GM12872 (cell line): Measurements from ENCODE around the gene EEF1AKMT4.

ENCODE experiments used
- CTCF ChIP-seq: IDR thresholded peaks from 3 replicates; pipeline ENCODE4 v1.5.1; 2011; ENCODE audit warnings: low read depth, mild to moderate bottlenecking, low read length, moderate library complexity; ENCODE audit not compliant: insufficient read depth

EEF1AKMT4 gene

GRCh38 chr3:184236033-184236410 lies 13.4 kb upstream of the EEF1AKMT4 start:
- TF ChIP-seq CTCF: no peak

DNA sequence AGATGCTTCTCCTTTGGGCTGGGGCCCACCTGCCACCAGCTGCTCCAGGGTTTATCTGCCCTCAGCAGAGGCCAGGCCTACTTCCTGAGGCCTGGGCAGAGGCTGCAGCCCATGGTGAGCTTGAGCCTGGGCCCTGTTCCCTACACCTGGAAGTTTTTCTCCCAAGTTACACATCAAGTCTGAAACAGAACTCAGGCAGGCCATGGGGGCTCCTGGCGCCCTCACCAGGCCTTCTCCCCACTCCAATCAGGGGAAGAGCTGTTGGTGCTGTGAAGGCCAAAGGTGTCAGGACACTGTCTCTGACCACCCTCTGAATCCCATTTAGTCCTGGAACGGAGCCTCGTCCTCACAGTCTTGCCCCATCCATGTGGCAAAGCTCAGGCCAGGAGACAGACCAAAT lies 12.8 kb upstream of the EEF1AKMT4 start:
- no peak for TF ChIP-seq CTCF

- no peak for TF ChIP-seq CTCF
Measured at GRCh38 chr3:184237211-184237610, 12.3 kb upstream of the EEF1AKMT4 start.

- TF ChIP-seq CTCF: no peak
Measured at GRCh38 chr3:184237807-184238206, 11.7 kb upstream of the EEF1AKMT4 start.

- no peak for TF ChIP-seq CTCF
Measured at GRCh38 chr3:184238246-184238818, 11.1 kb upstream of the EEF1AKMT4 start.

DNA sequence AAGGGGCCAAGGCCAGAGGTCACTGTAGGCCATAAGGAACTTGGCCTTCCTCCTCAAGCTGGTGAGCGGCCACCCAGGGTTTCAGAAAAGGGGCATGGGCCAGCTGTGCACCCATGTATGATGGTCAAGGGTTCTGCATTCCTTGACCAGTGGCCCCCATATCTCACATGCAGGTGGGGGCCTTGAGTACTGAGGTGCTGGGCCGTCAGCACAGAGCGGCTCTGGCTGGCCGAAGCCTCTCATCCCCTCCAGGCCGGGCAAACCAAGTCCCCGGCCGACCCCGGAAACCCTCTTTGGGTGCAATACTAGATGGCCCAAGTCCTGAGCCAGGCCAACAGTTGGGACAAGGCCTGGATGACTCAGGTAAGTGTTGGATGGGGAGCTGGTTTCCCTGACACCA lies 10.3 kb upstream of the EEF1AKMT4 start:
- TF ChIP-seq CTCF: no peak

GRCh38 chr3:184239708-184240107 lies 9.8 kb upstream of the EEF1AKMT4 start:
- TF ChIP-seq CTCF: no peak
